CD4-positive, CD25-positive, alpha-beta regulatory T cell (primary cell): ENCODE measurements around the gene OR2A25. TPM values are rescaled to one million over a fixed set of nuclear protein-coding genes. Genes with fewer than 3 reads are reported as not detected.

Source experiments
- ATAC-seq, 2 donors: fragments of 150-1000 bp; cut with Tn5 transposase; one replicate each; pipeline ENCODE4 v1.10.0; 2021; ENCODE audit warnings: low read depth in 2 of 2, moderate number of reproducible peaks in 2 of 2, moderate library complexity in 1 of 2
- DNase-seq, 3 donors: peaks; one replicate each; pipeline versions ENCODE4 v3.0.0 to v3.0.0-alpha.2; 2012 to 2022; ENCODE audit warnings: mixed read lengths in 1 of 3
- H3K27ac ChIP-seq: one replicate; pipeline ENCODE4 v1.7.0; 2013; ENCODE audit warnings: mild to moderate bottlenecking, low read length; ENCODE audit not compliant: insufficient read depth, poor library complexity, severe bottlenecking
- H3K27me3 ChIP-seq: one replicate; pipeline ENCODE4 v1.7.0; 2013; ENCODE audit warnings: low read length; ENCODE audit not compliant: control insufficient read depth, insufficient read depth
- H3K36me3 ChIP-seq: one replicate; pipeline ENCODE4 v1.7.0; 2013; ENCODE audit warnings: mild to moderate bottlenecking, low read length, moderate library complexity; ENCODE audit not compliant: control insufficient read depth, insufficient read depth
- H3K4me1 ChIP-seq: 2 replicates; pipeline ENCODE4 v1.7.0; 2013; ENCODE audit warnings: mild to moderate bottlenecking, low read length; ENCODE audit not compliant: insufficient read depth, control insufficient read depth, poor library complexity, severe bottlenecking
- H3K4me3 ChIP-seq: one replicate; pipeline ENCODE4 v1.7.0; 2013; ENCODE audit warnings: low read depth, mild to moderate bottlenecking, low read length, moderate library complexity
- H3K9me3 ChIP-seq, 2 experiments: 1 replicate in 1 of 2; 2 replicates in 1 of 2; pipeline ENCODE4 v1.7.0; 2013; ENCODE audit warnings: low read length in 2 of 2, mild to moderate bottlenecking in 1 of 2, moderate library complexity in 1 of 2; ENCODE audit not compliant: control insufficient read depth in 2 of 2
- H3K27ac Mint-ChIP-seq, 3 donors: one replicate each; pipeline ENCODE4 v1.8.0; 2020 to 2022; ENCODE audit warnings: mild to moderate bottlenecking in 3 of 3, mixed read lengths in 3 of 3, moderate library complexity in 2 of 3
- H3K27me3 Mint-ChIP-seq: one replicate; pipeline ENCODE4 v1.8.0; 2022; ENCODE audit warnings: mild to moderate bottlenecking, mixed read lengths
- H3K36me3 Mint-ChIP-seq: one replicate; pipeline ENCODE4 v1.8.0; 2020; ENCODE audit warnings: mixed read lengths
- H3K4me1 Mint-ChIP-seq, 4 donors: one replicate each; pipeline ENCODE4 v1.8.0; 2020 to 2022; ENCODE audit warnings: mixed read lengths in 4 of 4, mild to moderate bottlenecking in 1 of 4
- H3K4me3 Mint-ChIP-seq, 4 donors: one replicate each; pipeline ENCODE4 v1.8.0; 2020 to 2022; ENCODE audit warnings: mild to moderate bottlenecking in 4 of 4, mixed read lengths in 4 of 4, moderate library complexity in 3 of 4
- H3K9me3 Mint-ChIP-seq, 7 donors: one replicate each; pipeline ENCODE4 v1.8.0; 2020 to 2022; ENCODE audit warnings: mixed read lengths in 7 of 7, mild to moderate bottlenecking in 3 of 7, moderate library complexity in 2 of 7
- polyA plus RNA-seq, 4 donors: library from polyadenylated mRNA; unstranded; fragments of 300-500 nt; fragmentation: Illumina TruSeq; gene quantifications; one replicate each; pipeline ENCODE4 v1.2.3, GENCODE V29; 2021
- total RNA-seq: library from RNA; stranded (reverse); gene quantifications from one replicate; pipeline ENCODE4 v1.2.3, GENCODE V29; 2022

Gene OR2A25
- total and polyA plus RNA-seq, 5 donors from 2014 or later, result not detected

DNA sequence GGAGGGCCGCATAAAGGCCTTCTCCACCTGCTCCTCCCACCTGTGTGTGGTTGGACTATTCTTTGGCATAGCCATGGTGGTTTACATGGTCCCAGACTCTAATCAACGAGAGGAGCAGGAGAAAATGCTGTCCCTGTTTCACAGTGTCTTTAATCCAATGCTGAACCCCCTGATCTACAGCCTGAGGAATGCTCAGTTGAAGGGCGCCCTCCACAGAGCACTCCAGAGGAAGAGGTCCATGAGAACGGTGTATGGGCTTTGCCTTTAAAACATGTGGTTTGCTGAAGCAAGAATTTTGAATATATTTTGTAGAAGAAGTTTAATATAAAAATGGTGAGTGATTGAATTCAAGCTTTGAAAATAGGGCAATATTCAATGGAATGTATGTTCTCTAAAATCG is 40.7 kb downstream of the OR2A25 start:
- Mint-ChIP-seq H3K27ac (no peak overlapping the region), H3K9me3 (peaks cover 0 to 3% (median 0%) of the 10 kb centered on the region in 7 donors), H3K27me3 (peaks cover 25% of the 10 kb centered on the region), H3K4me1 (no peaks in the 10 kb centered on the region), H3K4me3 (no peak overlapping the region), H3K36me3 (no peaks in the 10 kb centered on the region)
- H3K9me3 ChIP-seq, result no peaks in the 10 kb centered on the region
- H3K27me3 ChIP-seq, result peaks cover 8% of the 10 kb centered on the region
- H3K36me3 ChIP-seq, result no peaks in the 10 kb centered on the region
- no peak overlapping the region for H3K27ac ChIP-seq
- no peak overlapping the region for H3K4me3 ChIP-seq
- no peaks in the 10 kb centered on the region for H3K4me1 ChIP-seq
- no peak for ATAC-seq
- DNase-seq, result no peak

GRCh38 chr7:144113651-144114050 is 44.0 kb downstream of the OR2A25 start:
- Histone ChIP-seq H3K27ac (no peak overlapping the region), H3K9me3 (no peaks in the 10 kb centered on the region), H3K4me3 (no peak overlapping the region), H3K4me1 (no peaks in the 10 kb centered on the region), H3K36me3 (no peaks in the 10 kb centered on the region), H3K27me3 (peaks cover 8% of the 10 kb centered on the region)
- DNase-seq (no peak), ATAC-seq (no peak)
- H3K4me1 Mint-ChIP-seq, result no peaks in the 10 kb centered on the region
- no peaks in the 10 kb centered on the region for H3K36me3 Mint-ChIP-seq
- H3K27me3 Mint-ChIP-seq, result peaks cover 33% of the 10 kb centered on the region
- H3K9me3 Mint-ChIP-seq, result peaks cover 0 to 3% (median 0%) of the 10 kb centered on the region in 7 donors
- no peak overlapping the region for H3K27ac Mint-ChIP-seq
- no peak overlapping the region for H3K4me3 Mint-ChIP-seq

DNA sequence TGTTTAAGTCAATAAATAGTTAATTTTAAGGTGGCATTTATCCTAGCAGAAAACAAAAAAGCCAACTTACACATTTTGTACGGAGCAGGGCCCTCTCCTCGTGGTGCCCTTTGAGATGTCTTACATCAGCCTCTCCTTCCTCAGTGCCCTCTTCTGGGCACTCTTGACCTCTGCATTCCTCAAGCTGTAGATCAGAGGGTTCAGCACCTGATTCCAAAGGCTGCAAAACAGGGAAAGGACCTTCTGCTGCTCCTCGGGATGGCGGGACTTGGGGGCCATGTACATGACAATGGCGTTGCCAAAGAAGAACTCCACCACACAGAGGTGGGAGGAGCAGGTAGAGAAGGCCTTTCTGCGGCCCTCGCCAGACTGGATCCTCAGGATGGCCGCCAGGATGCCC is 48.7 kb downstream of the OR2A25 start:
- Histone ChIP-seq H3K27ac (no peak overlapping the region), H3K36me3 (no peaks in the 10 kb centered on the region), H3K4me1 (no peaks in the 10 kb centered on the region), H3K9me3 (no peaks in the 10 kb centered on the region), H3K4me3 (no peak overlapping the region), H3K27me3 (peaks cover 7% of the 10 kb centered on the region)
- ATAC-seq, result no peak
- Mint-ChIP-seq H3K27ac (no peak overlapping the region), H3K4me1 (no peaks in the 10 kb centered on the region), H3K36me3 (peaks cover 3% of the 10 kb centered on the region), H3K27me3 (peaks cover 28% of the 10 kb centered on the region), H3K9me3 (peaks cover 0 to 3% (median 0%) of the 10 kb centered on the region in 7 donors), H3K4me3 (no peak overlapping the region)
- no peak for DNase-seq

GRCh38 chr7:144122876-144123275 is 53.3 kb downstream of the OR2A25 start, which contains the start of gene OR2A14:
Gene OR2A14 (plus strand): TSS chr7:144123176. CDS start chr7:144129113, 5,937 bp downstream.
- H3K36me3 ChIP-seq, result no peaks in the 10 kb centered on the region
- H3K9me3 ChIP-seq, result no peaks in the 10 kb centered on the region
- peaks cover 0 to 6% (median 0%) of the 10 kb centered on the region in 4 donors for H3K4me1 Mint-ChIP-seq
- H3K9me3 Mint-ChIP-seq, result peaks cover 0 to 2% (median 0%) of the 10 kb centered on the region in 7 donors
- H3K4me3 ChIP-seq, result no peak within 1 kb of the TSS
- no peak for ATAC-seq
- no peaks in the 10 kb centered on the region for H3K27me3 ChIP-seq
- DNase-seq, result no peak
- H3K36me3 Mint-ChIP-seq, result peaks cover 3% of the 10 kb centered on the region
- H3K27me3 Mint-ChIP-seq, result peaks cover 11% of the 10 kb centered on the region
- no peak within 1 kb of the TSS for H3K4me3 Mint-ChIP-seq
- H3K27ac ChIP-seq, result no peak within 1 kb of the TSS
- no peaks in the 10 kb centered on the region for H3K4me1 ChIP-seq
- peak within 1 kb of the TSS in 2 of 3 donors; percentile 35 to 45 for H3K27ac Mint-ChIP-seq

Other genes with a start within 250 kb of the OR2A25 start
- gene TCAF1, start 167.6 kb upstream of the OR2A25 start, total RNA-seq, result 9.6 TPM
- 10 to 100 TPM in 2 of 4 donors, 1 to 10 TPM in 2; 5.6 to 13.0 (median 9.3) TPM for gene TCAF1, start 167.6 kb upstream of the OR2A25 start, polyA plus RNA-seq
- not detected for gene OR2F2, start 134.6 kb upstream of the OR2A25 start, total RNA-seq
- not detected for gene OR2F2, start 134.6 kb upstream of the OR2A25 start, polyA plus RNA-seq
- not detected for gene OR2F1, start 115.0 kb upstream of the OR2A25 start, total RNA-seq
- gene OR2F1, start 115.0 kb upstream of the OR2A25 start, polyA plus RNA-seq, result not detected
- not detected for gene OR6B1, start 69.5 kb upstream of the OR2A25 start, total RNA-seq
- not detected for gene OR6B1, start 69.5 kb upstream of the OR2A25 start, polyA plus RNA-seq
- gene OR2A5, start 20.9 kb upstream of the OR2A25 start, total RNA-seq, result not detected
- gene OR2A5, start 20.9 kb upstream of the OR2A25 start, polyA plus RNA-seq, result not detected
- gene OR2A12, start 16.5 kb downstream of the OR2A25 start, total RNA-seq, result not detected
- gene OR2A12, start 16.5 kb downstream of the OR2A25 start, polyA plus RNA-seq, result under 1 TPM in 1 of 4 donors, not detected in 3; 0.06 TPM
- gene OR2A2, start 39.8 kb downstream of the OR2A25 start, total RNA-seq, result not detected
- gene OR2A2, start 39.8 kb downstream of the OR2A25 start, polyA plus RNA-seq, result not detected
- gene OR2A14, start 53.4 kb downstream of the OR2A25 start, total RNA-seq, result not detected
- gene OR2A14, start 53.4 kb downstream of the OR2A25 start, polyA plus RNA-seq, result not detected
- gene CTAGE4, start 113.7 kb downstream of the OR2A25 start, total RNA-seq, result 3.8 TPM
- gene CTAGE4, start 113.7 kb downstream of the OR2A25 start, polyA plus RNA-seq, result under 1 TPM in 1 of 4 donors, not detected in 3; 0.29 TPM
- gene ARHGEF35, start 126.0 kb downstream of the OR2A25 start, total RNA-seq, result 3.5 TPM
- gene ARHGEF35, start 126.0 kb downstream of the OR2A25 start, polyA plus RNA-seq, result 1 to 10 TPM; 1.7 to 4.2 (median 2.8) TPM
- gene OR2A42, start 169.8 kb downstream of the OR2A25 start, total RNA-seq, result 0.30 TPM
- gene OR2A42, start 169.8 kb downstream of the OR2A25 start, polyA plus RNA-seq, result under 1 TPM in 2 of 4 donors, not detected in 2; 0.14 to 0.24 TPM
- 6.0 TPM for gene OR2A7, start 195.0 kb downstream of the OR2A25 start, total RNA-seq
- under 1 TPM; 0.17 to 0.98 (median 0.39) TPM for gene OR2A7, start 195.0 kb downstream of the OR2A25 start, polyA plus RNA-seq
- not detected for gene CTAGE8, start 199.5 kb downstream of the OR2A25 start, total RNA-seq
- gene CTAGE8, start 199.5 kb downstream of the OR2A25 start, polyA plus RNA-seq, result under 1 TPM in 3 of 4 donors, not detected in 1; 0.35 to 0.54 (median 0.46) TPM
- gene OR2A1, start 242.6 kb downstream of the OR2A25 start, total RNA-seq, result not detected
- gene OR2A1, start 242.6 kb downstream of the OR2A25 start, polyA plus RNA-seq, result under 1 TPM in 3 of 4 donors, not detected in 1; 0.20 to 0.87 (median 0.38) TPM